Liver (tissue), 9 donors: ENCODE results near the gene ACTR1A. TPM values are rescaled to one million over a fixed set of nuclear protein-coding genes. Genes with fewer than 3 reads are reported as not detected.

ENCODE experiments used
- DNase-seq: peaks from one replicate; pipeline ENCODE4 v3.0.0-alpha.2; 2017; ENCODE audit warnings: low spot score
- H3K27ac ChIP-seq, 2 donors: one replicate each; pipeline ENCODE4 v1.7.0; 2013; ENCODE audit warnings: inconsistent platforms in 2 of 2, low read length in 2 of 2, control low read depth in 1 of 2, low read depth in 1 of 2, mild to moderate bottlenecking in 1 of 2
- H3K27me3 ChIP-seq, 4 donors: one replicate each; pipeline versions ENCODE4 v1.6.1 to v1.7.0; 2013; ENCODE audit warnings: low read length in 3 of 4, inconsistent platforms in 1 of 4, mild to moderate bottlenecking in 1 of 4, moderate library complexity in 1 of 4; ENCODE audit not compliant: control insufficient read depth in 4 of 4, insufficient read depth in 4 of 4
- H3K36me3 ChIP-seq, 4 donors: one replicate each; pipeline versions ENCODE4 v1.6.1 to v1.7.0; 2013; ENCODE audit warnings: low read length in 3 of 4, mild to moderate bottlenecking in 3 of 4, low read depth in 1 of 4, moderate library complexity in 1 of 4; ENCODE audit not compliant: control insufficient read depth in 4 of 4, insufficient read depth in 3 of 4
- H3K4me1 ChIP-seq, 4 donors: one replicate each; pipeline versions ENCODE4 v1.6.1 to v1.7.0; 2013; ENCODE audit warnings: low read length in 3 of 4, mild to moderate bottlenecking in 3 of 4, moderate library complexity in 1 of 4; ENCODE audit not compliant: control insufficient read depth in 4 of 4, insufficient read depth in 4 of 4
- H3K4me3 ChIP-seq, 3 donors: one replicate each; pipeline versions ENCODE4 v1.6.1 to v1.7.0; 2013; ENCODE audit warnings: low read length in 3 of 3, control low read depth in 1 of 3, low read depth in 1 of 3, mild to moderate bottlenecking in 1 of 3
- H3K9ac ChIP-seq, 2 donors: one replicate each; pipeline ENCODE4 v1.7.0; 2013; ENCODE audit warnings: low read length in 2 of 2, mild to moderate bottlenecking in 2 of 2, moderate library complexity in 2 of 2, control low read depth in 1 of 2, low read depth in 1 of 2
- H3K9me3 ChIP-seq, 4 donors: one replicate each; pipeline versions ENCODE4 v1.6.1 to v1.7.0; 2013; ENCODE audit warnings: low read length in 3 of 4; ENCODE audit not compliant: control insufficient read depth in 4 of 4
- EGR1 ChIP-seq, 2 donors: IDR thresholded peaks; 2 replicates each; pipeline ENCODE4 v1.6.1; 2016 to 2018; ENCODE audit warnings: antibody characterized with exemption in 2 of 2, low read depth in 2 of 2
- FOXA2 ChIP-seq: IDR thresholded peaks from 2 replicates; pipeline ENCODE4 v1.6.1; 2016; ENCODE audit warnings: antibody characterized with exemption
- GABPA ChIP-seq, 2 donors: IDR thresholded peaks in 1 of 2; conservative IDR thresholded peaks in 1 of 2; 2 replicates each; pipeline ENCODE4 v1.6.1; 2016; ENCODE audit warnings: antibody characterized with exemption in 2 of 2, mild to moderate bottlenecking in 1 of 2, moderate library complexity in 1 of 2
- HNF4G ChIP-seq: IDR thresholded peaks from 2 replicates; pipeline ENCODE4 v1.6.1; 2016; ENCODE audit warnings: antibody characterized with exemption
- JUND ChIP-seq, 2 donors: IDR thresholded peaks; 2 replicates each; pipeline ENCODE4 v1.6.1; 2016; ENCODE audit warnings: antibody characterized with exemption in 2 of 2
- NR2F2 ChIP-seq: IDR thresholded peaks from 2 replicates; pipeline ENCODE4 v1.6.1; 2016; ENCODE audit warnings: antibody characterized with exemption
- RXRA ChIP-seq, 2 donors: IDR thresholded peaks; 2 replicates each; pipeline ENCODE4 v1.6.1; 2017 to 2018; ENCODE audit warnings: antibody characterized with exemption in 2 of 2, mild to moderate bottlenecking in 1 of 2
- SP1 ChIP-seq: IDR thresholded peaks from 2 replicates; pipeline ENCODE4 v1.6.1; 2018; ENCODE audit warnings: antibody characterized with exemption, mild to moderate bottlenecking
- YY1 ChIP-seq: IDR thresholded peaks from 2 replicates; pipeline ENCODE4 v1.6.1; 2016; ENCODE audit warnings: antibody characterized with exemption, mild to moderate bottlenecking
- WGBS: extraction: QIAGEN DNeasy Blood & Tissue Kit; methylation state at CpG from one replicate; pipeline ENCODE4 v1.1.7; 2013; 5-methylcytosine and 5-hydroxymethylcytosine counted together
- polyA plus RNA-seq, 2 donors: library from polyadenylated mRNA; stranded (reverse) in 1 of 2; unstranded in 1 of 2; fragments of 200-250 nt in 1 of 2; fragments of >200 nt in 1 of 2; fragmentation: Nextera tagmentation in 1 of 2; extraction: Ambion mirVana in 1 of 2; gene quantifications; one replicate each; pipeline versions ENCODE4 v1.2.1 to v1.2.3, GENCODE V29; 2013 to 2015
- total RNA-seq, 2 donors: library from RNA; depleted of rRNA; stranded (reverse); fragments of >200 nt; gene quantifications; one replicate each; pipeline ENCODE4 v1.2.3, GENCODE V29; 2014
- TF ChIP-seq, protein P1 (sequence below): fragments of 150-350 bp; IDR thresholded peaks from 2 replicates; pipeline ENCODE4 v1.5.1; 2017; ENCODE audit warnings: improper control_type of control experiment, low read depth, low read length; ENCODE audit not compliant: missing input control
- TF ChIP-seq, protein P2 (sequence below): IDR thresholded peaks from 2 replicates; pipeline ENCODE4 v1.6.1; 2016; ENCODE audit warnings: antibody characterized with exemption, mild to moderate bottlenecking
- TF ChIP-seq, protein P3 (sequence below): IDR thresholded peaks from 2 replicates; pipeline ENCODE4 v1.6.1; 2016; ENCODE audit warnings: antibody characterized with exemption
- TF ChIP-seq, protein P4 (sequence below): IDR thresholded peaks from 2 replicates; pipeline ENCODE4 v1.6.1; 2016; ENCODE audit warnings: antibody characterized with exemption
- donor health status: healthy.
- donor health status: healthy.
- donor health status: healthy.
- donor health status: healthy.
- donor health status: healthy.

Gene ACTR1A
- total and polyA plus RNA-seq, 4 donors = 24.5 to 51.9 (median 35.3) TPM

DNA sequence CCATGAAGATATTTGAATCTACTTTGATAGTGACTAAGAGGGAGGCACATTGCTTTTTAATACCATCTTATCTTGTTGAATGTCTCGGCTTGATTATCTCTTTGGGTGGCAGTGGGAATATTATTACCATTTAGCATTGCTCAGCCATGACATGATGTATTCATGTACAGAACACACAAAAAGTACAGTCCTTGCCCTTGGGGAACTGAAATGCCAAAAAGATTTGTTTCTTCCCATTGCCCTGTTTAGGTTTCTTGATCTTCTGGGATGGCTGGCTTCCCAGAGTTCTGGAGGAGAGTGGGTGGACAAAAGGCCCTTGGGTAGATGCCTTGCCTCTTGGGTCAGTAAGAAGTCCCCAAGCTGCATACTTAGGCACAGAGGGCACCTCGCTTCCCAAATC is 25.0 kb upstream of the ACTR1A start:
- Histone ChIP-seq H3K27me3 (no peaks in the 10 kb centered on the region), H3K36me3 (peaks cover 2 to 5% (median 2%) of the 10 kb centered on the region in 4 donors), H3K9ac (no peak overlapping the region), H3K4me3 (no peak overlapping the region), H3K4me1 (no peaks in the 10 kb centered on the region), H3K9me3 (no peaks in the 10 kb centered on the region), H3K27ac (no peak overlapping the region)
- no peak for DNase-seq
- WGBS = 93% methylated on average over 2 of the region's 2 CpGs
- TF ChIP-seq FOXA2 (no peak), NR2F2 (no peak), GABPA (IDR thresholded peaks at IDR 0.05 in 1 of 2, conservative IDR thresholded peaks at IDR 0.05 in 1 of 2) (no peak), RXRA (IDR thresholded peaks at IDR 0.05) (no peak), SP1 (no peak), YY1 (no peak), EGR1 (IDR thresholded peaks at IDR 0.05; ENCODE audit: low read depth in 2 of 2) (no peak), JUND (IDR thresholded peaks at IDR 0.05) (no peak), HNF4G (no peak)
- TF ChIP-seq, protein P1, sequence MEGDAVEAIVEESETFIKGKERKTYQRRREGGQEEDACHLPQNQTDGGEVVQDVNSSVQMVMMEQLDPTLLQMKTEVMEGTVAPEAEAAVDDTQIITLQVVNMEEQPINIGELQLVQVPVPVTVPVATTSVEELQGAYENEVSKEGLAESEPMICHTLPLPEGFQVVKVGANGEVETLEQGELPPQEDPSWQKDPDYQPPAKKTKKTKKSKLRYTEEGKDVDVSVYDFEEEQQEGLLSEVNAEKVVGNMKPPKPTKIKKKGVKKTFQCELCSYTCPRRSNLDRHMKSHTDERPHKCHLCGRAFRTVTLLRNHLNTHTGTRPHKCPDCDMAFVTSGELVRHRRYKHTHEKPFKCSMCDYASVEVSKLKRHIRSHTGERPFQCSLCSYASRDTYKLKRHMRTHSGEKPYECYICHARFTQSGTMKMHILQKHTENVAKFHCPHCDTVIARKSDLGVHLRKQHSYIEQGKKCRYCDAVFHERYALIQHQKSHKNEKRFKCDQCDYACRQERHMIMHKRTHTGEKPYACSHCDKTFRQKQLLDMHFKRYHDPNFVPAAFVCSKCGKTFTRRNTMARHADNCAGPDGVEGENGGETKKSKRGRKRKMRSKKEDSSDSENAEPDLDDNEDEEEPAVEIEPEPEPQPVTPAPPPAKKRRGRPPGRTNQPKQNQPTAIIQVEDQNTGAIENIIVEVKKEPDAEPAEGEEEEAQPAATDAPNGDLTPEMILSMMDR = no peak
- TF ChIP-seq, protein P2, sequence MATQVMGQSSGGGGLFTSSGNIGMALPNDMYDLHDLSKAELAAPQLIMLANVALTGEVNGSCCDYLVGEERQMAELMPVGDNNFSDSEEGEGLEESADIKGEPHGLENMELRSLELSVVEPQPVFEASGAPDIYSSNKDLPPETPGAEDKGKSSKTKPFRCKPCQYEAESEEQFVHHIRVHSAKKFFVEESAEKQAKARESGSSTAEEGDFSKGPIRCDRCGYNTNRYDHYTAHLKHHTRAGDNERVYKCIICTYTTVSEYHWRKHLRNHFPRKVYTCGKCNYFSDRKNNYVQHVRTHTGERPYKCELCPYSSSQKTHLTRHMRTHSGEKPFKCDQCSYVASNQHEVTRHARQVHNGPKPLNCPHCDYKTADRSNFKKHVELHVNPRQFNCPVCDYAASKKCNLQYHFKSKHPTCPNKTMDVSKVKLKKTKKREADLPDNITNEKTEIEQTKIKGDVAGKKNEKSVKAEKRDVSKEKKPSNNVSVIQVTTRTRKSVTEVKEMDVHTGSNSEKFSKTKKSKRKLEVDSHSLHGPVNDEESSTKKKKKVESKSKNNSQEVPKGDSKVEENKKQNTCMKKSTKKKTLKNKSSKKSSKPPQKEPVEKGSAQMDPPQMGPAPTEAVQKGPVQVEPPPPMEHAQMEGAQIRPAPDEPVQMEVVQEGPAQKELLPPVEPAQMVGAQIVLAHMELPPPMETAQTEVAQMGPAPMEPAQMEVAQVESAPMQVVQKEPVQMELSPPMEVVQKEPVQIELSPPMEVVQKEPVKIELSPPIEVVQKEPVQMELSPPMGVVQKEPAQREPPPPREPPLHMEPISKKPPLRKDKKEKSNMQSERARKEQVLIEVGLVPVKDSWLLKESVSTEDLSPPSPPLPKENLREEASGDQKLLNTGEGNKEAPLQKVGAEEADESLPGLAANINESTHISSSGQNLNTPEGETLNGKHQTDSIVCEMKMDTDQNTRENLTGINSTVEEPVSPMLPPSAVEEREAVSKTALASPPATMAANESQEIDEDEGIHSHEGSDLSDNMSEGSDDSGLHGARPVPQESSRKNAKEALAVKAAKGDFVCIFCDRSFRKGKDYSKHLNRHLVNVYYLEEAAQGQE = no peak
- TF ChIP-seq, protein P3, sequence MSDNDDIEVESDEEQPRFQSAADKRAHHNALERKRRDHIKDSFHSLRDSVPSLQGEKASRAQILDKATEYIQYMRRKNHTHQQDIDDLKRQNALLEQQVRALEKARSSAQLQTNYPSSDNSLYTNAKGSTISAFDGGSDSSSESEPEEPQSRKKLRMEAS = no peak
- TF ChIP-seq, protein P4, sequence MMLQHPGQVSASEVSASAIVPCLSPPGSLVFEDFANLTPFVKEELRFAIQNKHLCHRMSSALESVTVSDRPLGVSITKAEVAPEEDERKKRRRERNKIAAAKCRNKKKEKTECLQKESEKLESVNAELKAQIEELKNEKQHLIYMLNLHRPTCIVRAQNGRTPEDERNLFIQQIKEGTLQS = no peak

DNA sequence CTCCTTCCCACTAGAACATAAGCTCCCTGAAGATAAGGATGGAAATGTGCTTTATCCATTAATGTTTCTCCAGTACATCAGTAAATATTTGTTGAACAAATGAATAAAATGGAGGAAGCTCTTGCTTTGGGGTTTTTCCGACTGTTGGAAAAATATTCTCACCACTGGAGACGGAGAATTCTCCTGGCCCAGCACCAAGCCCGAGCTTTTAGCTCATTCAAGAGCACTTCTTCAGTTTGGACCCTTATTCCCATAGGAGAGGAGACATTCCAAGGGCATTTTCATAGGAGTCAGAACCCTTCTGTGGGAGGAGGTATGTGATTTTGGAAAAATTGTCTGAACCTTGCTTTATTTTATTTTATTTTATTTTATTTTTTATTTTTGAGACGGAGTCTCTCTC is 22.2 kb upstream of the ACTR1A start:
- no peak for TF ChIP-seq RXRA (IDR thresholded peaks at IDR 0.05)
- TF ChIP-seq, protein P1 = no peak
- TF ChIP-seq EGR1 (IDR thresholded peaks at IDR 0.05; ENCODE audit: low read depth in 2 of 2) = no peak
- DNase-seq = no peak
- Histone ChIP-seq H3K4me3 (no peak overlapping the region), H3K9ac (no peak overlapping the region), H3K27me3 (no peaks in the 10 kb centered on the region), H3K36me3 (peaks cover 2 to 5% (median 2%) of the 10 kb centered on the region in 4 donors), H3K9me3 (no peaks in the 10 kb centered on the region), H3K4me1 (no peaks in the 10 kb centered on the region), H3K27ac (no peak overlapping the region)
- WGBS = 92% methylated on average over 4 of the region's 4 CpGs
